ENCODE data around the gene BGN.

The BGN gene

DNA sequence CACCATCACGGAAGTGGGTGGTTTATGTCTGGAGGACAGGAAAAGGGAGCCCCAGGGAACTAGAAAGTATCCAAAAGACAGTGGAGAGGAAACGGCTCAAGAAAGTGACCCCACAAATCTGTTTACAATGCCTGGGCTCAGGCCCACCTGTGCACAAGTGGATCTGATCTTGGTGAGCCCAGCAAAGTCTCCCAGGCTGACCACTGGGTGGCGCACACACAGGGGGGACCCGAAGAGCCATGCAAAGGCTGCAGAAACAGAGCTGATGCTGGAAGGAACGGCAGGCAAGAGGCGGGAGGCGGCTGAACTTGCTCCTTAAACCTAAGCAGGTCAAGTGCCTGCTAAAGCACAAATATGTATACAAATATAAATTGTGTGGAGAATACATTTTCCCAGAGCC, 34.0 kb upstream of the BGN start:
- WGBS (ENCODE audit: insufficient coverage, insufficient read length) = no CpG with 5 or more reads among the region's 7 CpGs
- no peak overlapping the region for H3K27ac ChIP-seq (ENCODE audit: low read length)
- DNase-seq (ENCODE audit: low read depth, low spot score) = no peak
- no peaks in the 10 kb centered on the region for H3K27me3 ChIP-seq (ENCODE audit: control insufficient read depth, insufficient read depth, low read length)
- peaks cover 4% of the 10 kb centered on the region; the same call in 1 of the 2 replicates for H3K36me3 ChIP-seq (ENCODE audit: control insufficient read depth, insufficient read depth, low read length)
- H3K4me1 ChIP-seq (ENCODE audit: control insufficient read depth, insufficient read depth, low read length) = no peaks in the 10 kb centered on the region
- H3K9me3 ChIP-seq (ENCODE audit: control insufficient read depth, insufficient read depth, low read length) = no peaks in the 10 kb centered on the region
- H3K4me3 ChIP-seq (ENCODE audit: low read length) = no peak overlapping the region

DNA sequence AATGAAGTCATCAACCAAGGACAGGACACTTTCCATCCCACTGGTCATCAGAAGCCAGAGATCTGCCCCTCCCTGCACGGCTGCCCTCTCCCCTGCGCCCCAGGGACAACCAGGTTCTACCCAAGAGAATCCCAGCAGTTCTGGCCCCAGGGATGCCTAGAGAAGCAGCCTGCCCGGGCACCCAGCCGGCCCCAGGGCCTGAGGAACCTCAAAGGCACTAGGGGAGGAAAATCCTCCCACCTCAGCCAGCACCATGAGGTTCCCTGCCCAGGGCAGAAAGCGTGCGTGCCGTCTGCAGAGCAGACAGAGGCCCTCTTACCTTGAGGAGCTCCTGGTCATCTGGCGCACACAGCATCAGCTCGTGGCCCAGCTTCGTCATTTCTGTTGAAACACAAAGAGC, 32.5 kb upstream of the BGN start:
- no peaks in the 10 kb centered on the region for H3K4me1 ChIP-seq (ENCODE audit: control insufficient read depth, insufficient read depth, low read length)
- no peaks in the 10 kb centered on the region; the same call in 1 of the 2 replicates for H3K36me3 ChIP-seq (ENCODE audit: control insufficient read depth, insufficient read depth, low read length)
- no peak for DNase-seq (ENCODE audit: low read depth, low spot score)
- H3K27ac ChIP-seq (ENCODE audit: low read length) = no peak overlapping the region
- no peaks in the 10 kb centered on the region for H3K9me3 ChIP-seq (ENCODE audit: control insufficient read depth, insufficient read depth, low read length)
- no peaks in the 10 kb centered on the region for H3K27me3 ChIP-seq (ENCODE audit: control insufficient read depth, insufficient read depth, low read length)
- whole genome bisulfite sequencing (ENCODE audit: insufficient coverage, insufficient read length) = no CpG with 5 or more reads among the region's 10 CpGs
- no peak overlapping the region for H3K4me3 ChIP-seq (ENCODE audit: low read length)

- H3K36me3 ChIP-seq (ENCODE audit: control insufficient read depth, insufficient read depth, low read length) = peaks cover 3% of the 10 kb centered on the region; the same call in 1 of the 2 replicates
- WGBS (ENCODE audit: insufficient coverage, insufficient read length) = no CpG with 5 or more reads among the region's 6 CpGs
- H3K27me3 ChIP-seq (ENCODE audit: control insufficient read depth, insufficient read depth, low read length) = no peaks in the 10 kb centered on the region
- no peak overlapping the region for H3K27ac ChIP-seq (ENCODE audit: low read length)
- H3K4me3 ChIP-seq (ENCODE audit: low read length) = no peak overlapping the region
- no peak for DNase-seq (ENCODE audit: low read depth, low spot score)
- no peaks in the 10 kb centered on the region for H3K9me3 ChIP-seq (ENCODE audit: control insufficient read depth, insufficient read depth, low read length)
- no peaks in the 10 kb centered on the region for H3K4me1 ChIP-seq (ENCODE audit: control insufficient read depth, insufficient read depth, low read length)
Observed at GRCh38 chrX:153463031-153463430, 31.7 kb upstream of the BGN start.

DNA sequence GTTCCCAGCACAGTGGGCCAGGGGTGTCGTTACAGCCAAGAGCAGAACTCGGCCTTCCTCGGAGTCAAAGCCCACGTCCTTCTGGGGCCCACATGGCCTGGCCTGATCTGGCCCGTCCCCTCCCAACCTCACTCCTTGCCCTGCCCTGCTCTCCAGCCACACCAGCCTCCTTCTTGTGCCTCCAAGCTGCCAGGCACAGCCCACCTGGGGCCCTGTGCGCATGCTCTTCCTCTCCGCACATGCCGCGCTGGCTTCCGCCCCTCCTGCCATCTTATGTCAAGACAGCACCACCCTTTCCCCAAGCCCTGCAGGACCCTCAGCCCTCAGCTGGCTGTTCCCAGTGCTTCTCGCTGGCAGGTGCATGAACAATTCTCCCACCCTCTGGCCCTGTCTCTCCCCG, 31.2 kb upstream of the BGN start:
- H3K36me3 ChIP-seq (ENCODE audit: control insufficient read depth, insufficient read depth, low read length) = peaks cover 6% of the 10 kb centered on the region
- no peaks in the 10 kb centered on the region for H3K4me1 ChIP-seq (ENCODE audit: control insufficient read depth, insufficient read depth, low read length)
- WGBS (ENCODE audit: insufficient coverage, insufficient read length) = no CpG with 5 or more reads among the region's 12 CpGs
- no peaks in the 10 kb centered on the region for H3K27me3 ChIP-seq (ENCODE audit: control insufficient read depth, insufficient read depth, low read length)
- no peak for DNase-seq (ENCODE audit: low read depth, low spot score)
- H3K4me3 ChIP-seq (ENCODE audit: low read length) = no peak overlapping the region
- H3K27ac ChIP-seq (ENCODE audit: low read length) = no peak overlapping the region
- H3K9me3 ChIP-seq (ENCODE audit: control insufficient read depth, insufficient read depth, low read length) = no peaks in the 10 kb centered on the region

GRCh38 chrX:153464116-153464515, 30.7 kb upstream of the BGN start:
- WGBS (ENCODE audit: insufficient coverage, insufficient read length) = no CpG with 5 or more reads among the region's 5 CpGs
- Histone ChIP-seq H3K27me3 (ENCODE audit: control insufficient read depth, insufficient read depth, low read length) (no peaks in the 10 kb centered on the region), H3K9me3 (ENCODE audit: control insufficient read depth, insufficient read depth, low read length) (no peaks in the 10 kb centered on the region), H3K4me1 (ENCODE audit: control insufficient read depth, insufficient read depth, low read length) (no peaks in the 10 kb centered on the region), H3K36me3 (ENCODE audit: control insufficient read depth, insufficient read depth, low read length) (peaks cover 6% of the 10 kb centered on the region), H3K4me3 (ENCODE audit: low read length) (no peak overlapping the region), H3K27ac (ENCODE audit: low read length) (no peak overlapping the region)
- no peak for DNase-seq (ENCODE audit: low read depth, low spot score)

DNA sequence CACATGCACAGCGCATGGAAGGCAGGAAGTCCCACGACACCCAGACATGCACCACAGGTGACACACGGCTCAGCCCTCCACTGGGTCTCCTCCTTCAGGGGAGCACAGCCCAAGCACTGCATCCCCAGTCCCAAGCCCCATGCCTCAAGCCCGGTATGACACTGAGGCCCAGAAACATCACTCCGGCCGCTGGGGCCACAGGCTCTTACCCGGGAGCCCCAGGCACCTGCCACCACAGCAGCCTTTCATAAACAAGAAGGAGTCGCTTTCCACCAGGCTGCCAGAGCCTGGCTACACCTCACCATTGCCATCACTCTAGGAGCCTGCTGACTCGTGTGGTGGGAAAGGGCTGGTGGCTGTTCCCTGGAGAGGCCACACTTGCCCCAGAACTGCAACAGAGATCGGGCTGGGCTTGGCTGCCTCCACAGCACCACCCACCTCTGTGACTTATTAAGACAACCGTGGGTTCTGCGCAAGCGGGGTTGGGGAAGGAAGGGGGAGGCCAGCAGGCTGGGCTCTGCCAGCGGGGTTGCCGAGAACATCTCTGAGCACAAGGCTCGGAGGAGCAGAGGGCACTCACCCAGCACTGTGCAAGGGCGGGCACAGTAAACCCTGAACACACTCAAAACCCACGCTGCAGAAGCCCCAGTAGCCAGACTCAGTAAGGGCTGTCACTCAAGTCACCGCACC, 28.9 kb upstream of the BGN start:
- Histone ChIP-seq H3K9me3 (ENCODE audit: control insufficient read depth, insufficient read depth, low read length) (no peaks in the 10 kb centered on the region), H3K27ac (ENCODE audit: low read length) (no peak overlapping the region), H3K27me3 (ENCODE audit: control insufficient read depth, insufficient read depth, low read length) (no peaks in the 10 kb centered on the region), H3K4me1 (ENCODE audit: control insufficient read depth, insufficient read depth, low read length) (no peaks in the 10 kb centered on the region), H3K4me3 (ENCODE audit: low read length) (no peak overlapping the region), H3K36me3 (ENCODE audit: control insufficient read depth, insufficient read depth, low read length) (peaks cover 6% of the 10 kb centered on the region)
- no peak for DNase-seq (ENCODE audit: low read depth, low spot score)
- no CpG with 5 or more reads among the region's 19 CpGs for WGBS (ENCODE audit: insufficient coverage, insufficient read length)

- no peaks in the 10 kb centered on the region for H3K27me3 ChIP-seq (ENCODE audit: control insufficient read depth, insufficient read depth, low read length)
- H3K9me3 ChIP-seq (ENCODE audit: control insufficient read depth, insufficient read depth, low read length) = no peaks in the 10 kb centered on the region
- DNase-seq (ENCODE audit: low read depth, low spot score) = no peak
- H3K4me1 ChIP-seq (ENCODE audit: control insufficient read depth, insufficient read depth, low read length) = no peaks in the 10 kb centered on the region
- peaks cover 6% of the 10 kb centered on the region for H3K36me3 ChIP-seq (ENCODE audit: control insufficient read depth, insufficient read depth, low read length)
- no peak overlapping the region for H3K27ac ChIP-seq (ENCODE audit: low read length)
- H3K4me3 ChIP-seq (ENCODE audit: low read length) = no peak overlapping the region
- no CpG with 5 or more reads among the region's 12 CpGs for WGBS (ENCODE audit: insufficient coverage, insufficient read length)
Observed at GRCh38 chrX:153468008-153468580, 26.7 kb upstream of the BGN start.

GRCh38 chrX:153469811-153470410, 24.9 kb upstream of the BGN start:
- Histone ChIP-seq H3K36me3 (ENCODE audit: control insufficient read depth, insufficient read depth, low read length) (peaks cover 6% of the 10 kb centered on the region; the same call in 1 of the 2 replicates), H3K27me3 (ENCODE audit: control insufficient read depth, insufficient read depth, low read length) (no peaks in the 10 kb centered on the region; the same call in 1 of the 2 replicates), H3K4me1 (ENCODE audit: control insufficient read depth, insufficient read depth, low read length) (no peaks in the 10 kb centered on the region), H3K27ac (ENCODE audit: low read length) (no peak overlapping the region), H3K4me3 (ENCODE audit: low read length) (peak overlapping the region; percentile 96), H3K9me3 (ENCODE audit: control insufficient read depth, insufficient read depth, low read length) (no peaks in the 10 kb centered on the region)
- WGBS (ENCODE audit: insufficient coverage, insufficient read length) = no CpG with 5 or more reads among the region's 32 CpGs
- DNase-seq (ENCODE audit: low read depth, low spot score) = no peak

- peaks cover 6% of the 10 kb centered on the region; the same call in 1 of the 2 replicates for H3K36me3 ChIP-seq (ENCODE audit: control insufficient read depth, insufficient read depth, low read length)
- H3K27me3 ChIP-seq (ENCODE audit: control insufficient read depth, insufficient read depth, low read length) = peaks cover 6% of the 10 kb centered on the region; the same call in 1 of the 2 replicates
- peaks cover 2% of the 10 kb centered on the region; the same call in 1 of the 2 replicates for H3K4me1 ChIP-seq (ENCODE audit: control insufficient read depth, insufficient read depth, low read length)
- no peaks in the 10 kb centered on the region for H3K9me3 ChIP-seq (ENCODE audit: control insufficient read depth, insufficient read depth, low read length)
- WGBS (ENCODE audit: insufficient coverage, insufficient read length) = no CpG with 5 or more reads among the region's 70 CpGs
- no peak within 1 kb of the TSS for H3K27ac ChIP-seq (ENCODE audit: low read length)
- peak within 1 kb of the TSS; percentile 96 for H3K4me3 ChIP-seq (ENCODE audit: low read length)
- no peak for DNase-seq (ENCODE audit: low read depth, low spot score)
Observed at GRCh38 chrX:153470411-153471363, 24.1 kb upstream of the BGN start, which contains the start of gene HAUS7. TSS of gene HAUS7 (minus strand) at chrX:153470576. CDS start at chrX:153470557, 19 bp downstream.
